Suprapubic skin (tissue), 4 donors: ENCODE data around the gene DDOST.

Experiments used
- CTCF ChIP-seq, 2 donors: fragments of 200-600 bp in 1 of 2; fragments of 450-650 bp in 1 of 2; sonication (generic) in 1 of 2; IDR thresholded peaks; one replicate each; pipeline ENCODE4 v1.5.1; 2016 to 2019; ENCODE audit warnings: antibody characterized with exemption in 2 of 2, mild to moderate bottlenecking in 1 of 2, moderate library complexity in 1 of 2
- POLR2A ChIP-seq, 2 donors: fragments of 450-650 bp; IDR thresholded peaks; one replicate each; pipeline ENCODE4 v1.6.1; 2017; ENCODE audit warnings: antibody characterized with exemption in 2 of 2, mild to moderate bottlenecking in 2 of 2, moderate library complexity in 2 of 2
- POLR2AphosphoS5 ChIP-seq, 3 donors: sonication (generic); formaldehyde crosslinking; IDR thresholded peaks; one replicate each; pipeline ENCODE4 v1.6.1; 2017; ENCODE audit warnings: antibody characterized with exemption in 3 of 3

- TF ChIP-seq CTCF (IDR thresholded peaks at IDR 0.05) (no peak), POLR2A (IDR thresholded peaks at IDR 0.05) (no peak), POLR2AphosphoS5 (IDR thresholded peaks at IDR 0.05) (no peak)
Observed at GRCh38 chr1:20672265-20672632, 11.1 kb upstream of the DDOST start.
